D721Med (cell line): ENCODE measurements around the gene MYBPH.

ENCODE experiments used
- DNase-seq: peaks from one replicate; pipeline ENCODE4 v3.0.0; 2011; ENCODE audit warnings: low spot score; ENCODE audit not compliant: insufficient read length
- FAIRE-seq: peaks from 2 replicates; lab custom pipeline; 2011; peaks lifted over from hg19 to GRCh38; lab: Jason Lieb, UNC
- TF ChIP-seq, protein P1 (sequence below): IDR thresholded peaks from 2 replicates; pipeline ENCODE4 v1.5.1; 2012; ENCODE audit warnings: mild to moderate bottlenecking, control low read depth; ENCODE audit not compliant: insufficient read depth; ENCODE audit errors: missing control alignments

MYBPH gene

DNA sequence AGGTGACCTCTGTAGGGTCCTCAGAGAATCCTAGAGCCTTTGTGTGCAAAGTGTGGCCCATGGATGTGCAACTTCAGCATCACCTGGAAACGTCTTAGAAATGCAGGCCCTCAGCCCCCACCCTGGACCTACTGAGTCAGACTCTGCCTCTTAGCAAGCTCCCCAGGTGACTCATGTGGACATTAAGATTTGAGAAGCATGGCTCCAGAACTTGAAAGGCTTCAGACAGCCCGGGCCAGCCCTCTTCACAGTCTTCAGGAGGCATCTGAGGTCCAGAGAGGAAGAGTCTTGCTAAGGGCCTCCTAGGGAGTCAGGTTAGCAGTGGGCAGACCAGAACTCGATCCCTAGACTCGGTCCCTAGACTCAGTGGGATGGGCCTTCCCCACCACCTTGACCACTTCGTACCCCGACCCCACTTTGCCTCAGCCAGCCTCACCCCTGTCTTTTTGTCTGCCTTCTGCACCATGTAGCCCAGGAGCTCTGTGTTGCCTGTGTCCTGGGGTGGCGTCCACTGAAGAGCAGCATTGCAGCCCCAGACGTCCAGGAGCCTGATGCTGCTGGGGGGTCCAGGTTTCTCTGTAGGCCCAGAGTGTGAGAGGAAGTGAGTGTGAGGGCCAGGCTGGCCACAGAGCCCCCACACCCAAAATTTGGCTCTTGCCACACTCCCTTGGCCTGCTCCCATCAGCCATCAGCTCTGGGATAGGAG is 4.8 kb downstream of the MYBPH start:
- no peak for FAIRE-seq
- no peak for DNase-seq
- TF ChIP-seq, protein P1, sequence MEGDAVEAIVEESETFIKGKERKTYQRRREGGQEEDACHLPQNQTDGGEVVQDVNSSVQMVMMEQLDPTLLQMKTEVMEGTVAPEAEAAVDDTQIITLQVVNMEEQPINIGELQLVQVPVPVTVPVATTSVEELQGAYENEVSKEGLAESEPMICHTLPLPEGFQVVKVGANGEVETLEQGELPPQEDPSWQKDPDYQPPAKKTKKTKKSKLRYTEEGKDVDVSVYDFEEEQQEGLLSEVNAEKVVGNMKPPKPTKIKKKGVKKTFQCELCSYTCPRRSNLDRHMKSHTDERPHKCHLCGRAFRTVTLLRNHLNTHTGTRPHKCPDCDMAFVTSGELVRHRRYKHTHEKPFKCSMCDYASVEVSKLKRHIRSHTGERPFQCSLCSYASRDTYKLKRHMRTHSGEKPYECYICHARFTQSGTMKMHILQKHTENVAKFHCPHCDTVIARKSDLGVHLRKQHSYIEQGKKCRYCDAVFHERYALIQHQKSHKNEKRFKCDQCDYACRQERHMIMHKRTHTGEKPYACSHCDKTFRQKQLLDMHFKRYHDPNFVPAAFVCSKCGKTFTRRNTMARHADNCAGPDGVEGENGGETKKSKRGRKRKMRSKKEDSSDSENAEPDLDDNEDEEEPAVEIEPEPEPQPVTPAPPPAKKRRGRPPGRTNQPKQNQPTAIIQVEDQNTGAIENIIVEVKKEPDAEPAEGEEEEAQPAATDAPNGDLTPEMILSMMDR = no peak

DNA sequence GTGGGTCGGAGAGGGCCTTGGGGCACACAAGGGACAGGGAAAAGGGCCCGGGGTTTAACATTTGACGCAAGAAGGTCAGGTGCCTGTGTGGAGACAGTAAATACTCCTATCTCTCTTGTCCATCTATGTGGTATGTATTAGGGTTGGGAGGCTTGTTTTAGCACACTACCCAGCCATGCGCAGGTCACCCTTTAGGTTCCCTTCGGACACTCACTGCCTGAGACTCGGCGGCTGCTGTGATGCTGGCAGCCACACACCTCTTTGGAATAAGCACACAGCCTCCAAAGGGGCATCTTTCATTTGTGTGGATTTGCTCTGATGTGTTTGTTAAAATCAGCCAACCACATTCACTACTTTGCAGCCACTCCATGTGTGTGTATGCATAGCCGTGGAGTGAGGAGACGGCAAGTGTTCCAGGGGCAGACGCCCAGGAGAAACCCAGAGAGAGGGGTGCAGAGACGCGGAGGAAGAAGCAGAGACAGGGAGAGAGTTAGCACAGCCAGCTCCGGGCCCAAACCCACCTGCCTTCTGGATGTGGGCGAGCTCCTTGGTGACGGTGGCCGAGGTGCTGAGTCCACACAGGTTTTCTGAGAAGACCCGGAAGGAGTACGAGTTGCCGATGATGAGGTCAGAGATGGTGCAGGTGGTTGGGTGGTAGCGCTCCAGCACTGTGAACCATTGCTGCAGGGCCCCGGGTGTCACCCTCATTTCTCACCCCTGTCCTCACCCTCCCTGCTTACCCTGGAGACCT is 5.7 kb downstream of the MYBPH start:
- FAIRE-seq = no peak
- TF ChIP-seq, protein P1 = no peak

DNA sequence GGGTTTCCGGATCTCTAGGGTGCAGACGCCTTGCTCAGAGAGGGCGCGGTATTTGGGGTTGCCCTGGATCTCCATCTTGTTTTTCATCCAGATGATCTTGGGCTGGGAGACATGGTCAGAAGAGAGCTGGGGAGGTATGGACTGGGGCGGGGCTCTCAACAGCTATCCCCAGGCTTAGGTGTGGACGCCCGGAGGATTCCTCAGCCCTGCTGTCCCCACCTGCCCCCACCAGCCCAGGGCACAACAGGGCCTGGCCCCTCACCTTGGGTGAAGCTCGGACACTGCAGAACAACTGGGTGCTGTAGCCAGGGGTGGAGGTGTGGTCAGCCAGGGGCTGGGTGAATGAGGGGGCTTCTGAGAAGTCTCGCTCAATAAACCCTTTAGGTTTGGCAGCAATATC is 6.6 kb downstream of the MYBPH start:
- FAIRE-seq = no peak
- DNase-seq = no peak

More for the DNA sequence above, 5.7 kb downstream of the MYBPH start:
- no peak for DNase-seq

DNA sequence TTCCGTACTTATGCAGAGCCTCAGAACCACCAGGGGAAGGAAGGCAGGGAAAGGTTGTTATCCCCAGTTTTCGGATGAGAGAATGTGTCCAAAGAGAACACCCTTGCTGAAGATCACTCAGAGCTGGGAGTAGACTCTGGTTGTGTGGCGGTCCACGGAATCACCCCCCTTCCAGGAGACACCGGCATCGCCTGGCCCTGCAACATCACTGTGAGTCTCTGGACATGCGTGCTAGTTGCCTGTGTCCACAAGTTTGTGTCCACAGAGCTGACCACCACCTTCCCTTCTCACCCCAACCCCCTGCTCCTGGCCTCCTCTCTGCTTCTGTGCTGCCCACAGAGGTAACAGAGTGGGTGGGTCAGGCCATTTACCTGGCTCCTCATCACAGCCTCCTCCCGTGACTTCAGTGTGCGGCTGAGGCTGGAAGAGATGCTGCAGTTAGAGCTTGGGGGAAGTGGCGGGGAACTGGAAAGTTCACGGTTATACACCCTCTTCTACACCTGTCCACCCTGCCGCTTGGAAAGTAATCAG is 7.3 kb downstream of the MYBPH start:
- TF ChIP-seq, protein P1 = no peak
- no peak for FAIRE-seq
- DNase-seq = no peak

More for the DNA sequence above, 6.6 kb downstream of the MYBPH start:
- TF ChIP-seq, protein P1 = no peak

DNA sequence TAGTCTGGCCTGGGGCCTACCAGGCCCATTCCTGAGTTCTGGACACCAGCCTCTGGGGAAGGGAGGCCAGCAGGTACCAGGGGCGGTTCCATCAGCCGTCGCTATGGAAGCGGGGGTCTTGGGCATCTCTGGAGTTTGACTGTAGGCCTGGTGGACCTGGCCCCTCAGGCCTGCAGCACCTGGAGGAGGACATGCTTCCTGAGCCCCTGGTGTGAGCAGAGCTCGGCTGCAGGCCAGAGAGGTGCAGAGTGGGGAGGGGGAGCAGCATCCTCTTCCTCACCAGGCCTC is 7.8 kb downstream of the MYBPH start:
- TF ChIP-seq, protein P1 = no peak
- DNase-seq (no peak), FAIRE-seq (no peak)

DNA sequence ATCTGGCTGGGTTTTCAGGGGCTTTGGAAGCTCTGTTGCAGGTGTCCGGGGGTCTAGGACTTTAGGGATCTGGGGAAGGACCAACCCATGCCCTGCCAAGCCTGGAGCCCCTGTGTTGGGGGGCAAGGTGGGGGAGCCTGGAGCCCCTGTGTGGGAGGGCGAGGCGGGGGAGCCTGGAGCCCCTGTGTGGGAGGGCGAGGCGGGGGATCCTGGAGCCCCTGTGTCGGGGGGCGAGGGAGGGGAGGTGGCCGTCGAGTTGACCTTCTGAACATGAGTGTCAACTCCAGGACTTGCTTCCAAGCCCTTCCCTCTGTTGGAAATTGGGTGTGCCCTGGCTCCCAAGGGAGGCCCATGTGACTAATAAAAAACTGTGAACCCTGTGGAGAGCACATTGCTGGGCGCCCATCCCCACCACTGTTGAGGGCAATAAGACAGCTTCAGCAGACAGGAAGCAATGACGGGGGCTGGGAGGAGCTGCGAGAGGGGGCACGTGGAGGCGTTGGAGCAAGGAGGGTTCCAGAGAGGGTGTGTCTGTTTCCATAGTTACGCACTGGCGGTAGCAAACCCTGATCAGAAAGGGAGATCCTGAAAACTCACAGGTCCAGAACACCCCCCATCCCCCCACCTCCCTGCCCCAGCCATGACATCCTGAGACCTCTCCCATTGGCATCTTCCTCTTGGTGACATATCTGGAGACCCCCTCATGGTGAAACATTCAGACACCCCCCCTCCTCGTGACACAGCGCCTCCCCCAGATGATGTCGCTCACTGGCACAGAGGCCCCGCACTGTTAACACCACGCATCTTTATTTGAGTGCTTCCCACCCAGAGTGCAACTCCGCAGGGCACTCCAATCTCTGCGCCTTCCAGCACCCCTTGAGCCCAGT is 8.4 kb downstream of the MYBPH start:
- no peak for DNase-seq
- TF ChIP-seq, protein P1 = no peak
- FAIRE-seq = no peak
